Endothelial cell of umbilical vein (primary cell): ENCODE results near the gene HOXB2. TPM values are rescaled to one million over a fixed set of nuclear protein-coding genes. Genes with fewer than 3 reads are reported as not detected.

ENCODE experiments used
- BruUV-seq: library from RNA; stranded (reverse); fragments of 400-500 nt; replicated peaks from 2 replicates; lab custom pipeline; 2021; lab: Mats Ljungman, UMichigan
- CTCF ChIA-PET: fragments of 300-600, 350-600 bp; sonication (Branson Sonifier 250); formaldehyde crosslinking; loops from one replicate; lab custom pipeline; 2021; ENCODE audit warnings: antibody characterized with exemption, inconsistent platforms; lab: Charles Lee
- POLR2A ChIA-PET: fragments of 300-600, 350-600 bp; sonication (Branson Sonifier 250); formaldehyde crosslinking; loops from one replicate; lab custom pipeline; 2021; ENCODE audit warnings: antibody characterized with exemption, inconsistent platforms; lab: Charles Lee
- DNase-seq: peaks from one replicate; pipeline ENCODE4 v3.0.0-alpha.2; 2011; ENCODE audit warnings: low read depth, low spot score
- FAIRE-seq: peaks from 2 replicates; lab custom pipeline; 2011; peaks lifted over from hg19 to GRCh38; lab: Jason Lieb, UNC
- H2AFZ ChIP-seq: 2 replicates; pipeline ENCODE4 v1.6.0; 2012; ENCODE audit warnings: low read depth, low read length, control low read depth, inconsistent platforms
- H3K27ac ChIP-seq: 2 replicates; pipeline ENCODE4 v1.5.1; 2011; ENCODE audit warnings: low read depth, mild to moderate bottlenecking, control low read depth, low read length, moderate library complexity; ENCODE audit not compliant: insufficient read depth
- H3K27me3 ChIP-seq, 2 experiments: 2 replicates each; pipeline versions ENCODE4 v1.6.0 to v1.6.1; 2011; ENCODE audit warnings: low read length in 2 of 2, mixed read lengths in 1 of 2; ENCODE audit not compliant: control insufficient read depth in 2 of 2, insufficient read depth in 2 of 2
- H3K36me3 ChIP-seq, 2 experiments: 2 replicates in 1 of 2; 3 replicates in 1 of 2; pipeline ENCODE4 v1.5.1; 2011; ENCODE audit warnings: low read length in 2 of 2, mild to moderate bottlenecking in 1 of 2, moderate library complexity in 1 of 2; ENCODE audit not compliant: control insufficient read depth in 2 of 2, insufficient read depth in 2 of 2; ENCODE audit errors: extremely low read depth in 1 of 2
- H3K4me1 ChIP-seq: 3 replicates; pipeline ENCODE4 v1.5.1; 2011; ENCODE audit warnings: mild to moderate bottlenecking, low read length; ENCODE audit not compliant: control insufficient read depth, insufficient read depth; ENCODE audit errors: extremely low read depth
- H3K4me2 ChIP-seq: 2 replicates; pipeline ENCODE4 v1.6.1; 2011; ENCODE audit warnings: low read length, control low read depth, mixed read lengths; ENCODE audit not compliant: insufficient read depth
- H3K4me3 ChIP-seq, 3 experiments: fragments of 200-600 bp in 1 of 3; sonication (generic), shearing (Covaris generic) in 1 of 3; replicated peaks in 1 of 3; 2 replicates each; pipeline ENCODE4 v1.5.1; 2011 to 2016; ENCODE audit warnings: control low read depth in 3 of 3, low read length in 3 of 3, mild to moderate bottlenecking in 2 of 3, inconsistent platforms in 1 of 3, low read depth in 1 of 3, moderate library complexity in 1 of 3; ENCODE audit not compliant: insufficient read depth in 1 of 3
- H3K79me2 ChIP-seq: 2 replicates; pipeline ENCODE4 v1.6.0; 2012; ENCODE audit warnings: low read length, inconsistent platforms; ENCODE audit not compliant: control insufficient read depth, insufficient read depth
- H3K9ac ChIP-seq: replicated peaks from 2 replicates; pipeline ENCODE3; 2011; ENCODE audit warnings: low read length, control low read depth; ENCODE audit not compliant: insufficient read depth; ENCODE audit errors: extremely low read depth
- H3K9me1 ChIP-seq: replicated peaks from 3 replicates; pipeline ENCODE4 v1.6.0; 2011; ENCODE audit warnings: mild to moderate bottlenecking, low read length; ENCODE audit not compliant: control insufficient read depth, insufficient read depth; ENCODE audit errors: extremely low read depth
- H3K9me3 ChIP-seq: replicated peaks from 2 replicates; pipeline ENCODE4 v1.5.1; 2012; ENCODE audit warnings: low read length, inconsistent platforms; ENCODE audit not compliant: control insufficient read depth, insufficient read depth
- H4K20me1 ChIP-seq: replicated peaks from 2 replicates; pipeline ENCODE3; 2011; ENCODE audit warnings: mild to moderate bottlenecking, low read length; ENCODE audit not compliant: control insufficient read depth, insufficient read depth; ENCODE audit errors: extremely low read depth
- EZH2 ChIP-seq: IDR thresholded peaks from 2 replicates; pipeline ENCODE4 v1.6.1; 2012; ENCODE audit warnings: borderline replicate concordance, low read depth, mild to moderate bottlenecking, moderate library complexity, low read length, inconsistent platforms; ENCODE audit not compliant: severe bottlenecking
- FOS ChIP-seq: IDR thresholded peaks from 2 replicates; pipeline ENCODE4 v1.6.1; 2011; ENCODE audit warnings: mild to moderate bottlenecking, low read length, moderate library complexity, borderline replicate concordance; ENCODE audit not compliant: insufficient read depth
- GATA2 ChIP-seq: IDR thresholded peaks from 2 replicates; pipeline ENCODE4 v1.7.0; 2011; ENCODE audit warnings: low read depth, mild to moderate bottlenecking, moderate library complexity, mixed read lengths, low read length; ENCODE audit not compliant: insufficient read length, insufficient read depth
- JUN ChIP-seq: IDR thresholded peaks from 2 replicates; pipeline ENCODE4 v1.6.1; 2011; ENCODE audit warnings: borderline replicate concordance, low read depth; ENCODE audit not compliant: insufficient read length, insufficient read depth
- MYC ChIP-seq: IDR thresholded peaks from one replicate; pipeline ENCODE4 v1.6.1; 2011; ENCODE audit warnings: mild to moderate bottlenecking, low read depth, low read length
- POLR2A ChIP-seq: IDR thresholded peaks from 2 replicates; pipeline ENCODE4 v1.6.1; 2012; ENCODE audit warnings: low read depth, mild to moderate bottlenecking, control low read depth, low read length
- POLR2AphosphoS5 ChIP-seq: IDR thresholded peaks from 2 replicates; pipeline ENCODE4 v1.6.1; 2012; ENCODE audit warnings: low read depth, mild to moderate bottlenecking, control low read depth, low read length, moderate library complexity; ENCODE audit not compliant: insufficient read depth
- dilution Hi-C: fragments of 300-500 bp; cut with MboI; formaldehyde crosslinking; loops from one replicate; pipeline ENCODE4 v1.15.0; 2019; ENCODE audit warnings: low sequenced_read_pairs; ENCODE audit not compliant: extremely low pct_ligation_motif_present
- intact Hi-C: fragments of 100-400 bp; cut with micrococcal nuclease; formaldehyde crosslinking; loops from one replicate; pipeline ENCODE4 v1.10.0; 2022
- polyA plus RNA-seq, 4 experiments: library from polyadenylated mRNA; depleted of rRNA in 3 of 4; stranded (reverse) in 3 of 4; unstranded in 1 of 4; fragments of >200 nt; gene quantifications; 2 replicates each; pipeline versions ENCODE4 v1.2.1 to v1.2.3, GENCODE V29; 2011 to 2012; ENCODE audit warnings: missing spikeins in 1 of 4
- total RNA-seq: library from RNA; stranded (reverse); gene quantifications from 2 replicates; pipeline ENCODE4 v1.2.3, GENCODE V29; 2021
- TF ChIP-seq, protein P1 (sequence below), 2 donors: IDR thresholded peaks; 1 replicate in 1 of 2; 2 replicates in 1 of 2; pipeline ENCODE4 v1.5.1; 2011; ENCODE audit warnings: low read length in 2 of 2, mild to moderate bottlenecking in 2 of 2, moderate library complexity in 2 of 2, control low read depth in 1 of 2, inconsistent platforms in 1 of 2, low read depth in 1 of 2; ENCODE audit not compliant: insufficient read depth in 1 of 2; ENCODE audit errors: extremely low read depth in 1 of 2
- TF ChIP-seq, protein P2 (sequence below): IDR thresholded peaks from 2 replicates; pipeline ENCODE4 v1.6.1; 2011; ENCODE audit not compliant: insufficient read depth, insufficient read length

The HOXB2 gene
- total and polyA plus RNA-seq, 2 donors (not counting 3 experiments of a cell fraction or from before 2014, with no cell fraction given): 14.1 to 23.3 TPM

DNA sequence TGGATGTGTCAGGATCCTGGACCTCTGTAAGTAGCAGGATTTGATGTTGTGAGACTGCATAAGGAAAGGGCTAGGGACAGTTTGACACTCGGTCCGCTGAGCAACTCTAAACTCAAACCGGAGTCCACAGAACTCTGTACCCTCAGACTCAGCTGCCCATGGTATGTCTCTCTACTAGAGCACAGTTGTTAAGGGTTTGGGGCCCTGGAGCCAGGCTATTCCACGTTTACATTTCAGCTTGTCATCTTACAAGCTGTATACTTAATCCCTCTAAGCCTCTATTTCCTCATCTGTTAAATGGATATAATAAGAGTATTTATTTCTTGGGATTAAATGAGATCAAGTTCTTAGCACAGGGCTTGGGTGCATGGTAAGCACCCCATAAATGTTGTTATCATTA is 42.0 kb downstream of the HOXB2 start:
- intact Hi-C loops (no loop called here), dilution Hi-C loops (no loop called here)
- Histone ChIP-seq H3K27me3 (peaks cover 3 to 10% of the 10 kb centered on the region in 2 experiments), H3K79me2 (no peaks in the 10 kb centered on the region), H3K4me2 (no peak overlapping the region), H3K4me3 (no peak overlapping the region), H3K9me3 (no peaks in the 10 kb centered on the region), H3K27ac (no peak overlapping the region), H3K36me3 (no peaks in the 10 kb centered on the region), H3K4me1 (peaks cover 6% of the 10 kb centered on the region), H4K20me1 (no peaks in the 10 kb centered on the region), H3K9me1 (no peaks in the 10 kb centered on the region), H2AFZ (no peak overlapping the region), H3K9ac (no peak overlapping the region)
- CTCF ChIA-PET: interaction anchor here (1.3 to 1.5 kb wide), 3 partner anchors 10 to 167 kb away, joined by 4 to 6 read pairs (median 5); no protein-coding TSS in a partner anchor
- no TSS peak for BruUV-seq
- no peak for TF ChIP-seq MYC
- TF ChIP-seq FOS: no peak
- no peak for TF ChIP-seq GATA2
- TF ChIP-seq, protein P1, sequence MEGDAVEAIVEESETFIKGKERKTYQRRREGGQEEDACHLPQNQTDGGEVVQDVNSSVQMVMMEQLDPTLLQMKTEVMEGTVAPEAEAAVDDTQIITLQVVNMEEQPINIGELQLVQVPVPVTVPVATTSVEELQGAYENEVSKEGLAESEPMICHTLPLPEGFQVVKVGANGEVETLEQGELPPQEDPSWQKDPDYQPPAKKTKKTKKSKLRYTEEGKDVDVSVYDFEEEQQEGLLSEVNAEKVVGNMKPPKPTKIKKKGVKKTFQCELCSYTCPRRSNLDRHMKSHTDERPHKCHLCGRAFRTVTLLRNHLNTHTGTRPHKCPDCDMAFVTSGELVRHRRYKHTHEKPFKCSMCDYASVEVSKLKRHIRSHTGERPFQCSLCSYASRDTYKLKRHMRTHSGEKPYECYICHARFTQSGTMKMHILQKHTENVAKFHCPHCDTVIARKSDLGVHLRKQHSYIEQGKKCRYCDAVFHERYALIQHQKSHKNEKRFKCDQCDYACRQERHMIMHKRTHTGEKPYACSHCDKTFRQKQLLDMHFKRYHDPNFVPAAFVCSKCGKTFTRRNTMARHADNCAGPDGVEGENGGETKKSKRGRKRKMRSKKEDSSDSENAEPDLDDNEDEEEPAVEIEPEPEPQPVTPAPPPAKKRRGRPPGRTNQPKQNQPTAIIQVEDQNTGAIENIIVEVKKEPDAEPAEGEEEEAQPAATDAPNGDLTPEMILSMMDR (IDR thresholded peaks at IDR 0.05; ENCODE audit: extremely low read depth in 1 of 2, insufficient read depth in 1 of 2, low read depth in 1 of 2, low read length in 2 of 2): no peak
- no peak for TF ChIP-seq EZH2
- no peak for TF ChIP-seq POLR2AphosphoS5
- TF ChIP-seq POLR2A: no peak
- TF ChIP-seq, protein P2, sequence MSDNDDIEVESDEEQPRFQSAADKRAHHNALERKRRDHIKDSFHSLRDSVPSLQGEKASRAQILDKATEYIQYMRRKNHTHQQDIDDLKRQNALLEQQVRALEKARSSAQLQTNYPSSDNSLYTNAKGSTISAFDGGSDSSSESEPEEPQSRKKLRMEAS: no peak
- no peak for TF ChIP-seq JUN
- FAIRE-seq: no peak
- POLR2A ChIA-PET: no interaction called here
- no peak for DNase-seq
